ENCODE measurements around the gene TXLNG. TPM values are rescaled to one million over a fixed set of nuclear protein-coding genes. Genes with fewer than 3 reads are reported as not detected.
"Not testable (repeated sequence)": the region's sequence is repeated elsewhere in the genome, so short reads cannot be mapped to it uniquely, and the experiment has no call there.

Gene TXLNG
- total RNA-seq, 2 donors from 2014 or later, result 15.3 to 16.0 TPM

DNA sequence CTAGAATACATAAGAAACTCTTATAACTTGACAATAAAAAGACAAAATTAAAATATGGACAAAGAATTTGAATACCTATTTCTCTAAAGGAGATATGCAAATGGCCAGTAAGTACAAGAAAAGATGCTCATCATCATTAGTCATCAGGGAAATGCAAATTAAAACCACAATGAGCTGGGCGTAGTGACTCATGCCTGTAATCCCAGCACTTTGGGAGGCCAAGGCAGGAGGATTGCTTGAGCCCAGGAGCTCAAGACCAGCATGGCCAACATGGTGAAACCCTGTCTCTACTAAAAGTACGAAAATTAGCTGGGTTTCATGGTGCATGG, 69.8 kb downstream of the TXLNG start:
- Mint-ChIP-seq H3K4me1 (ENCODE audit: low read depth in 2 of 2) (peaks cover 31 to 32% of the 10 kb centered on the region in 2 donors), H3K27ac (peak overlapping the region; percentile 79 to 93), H3K4me3 (peak overlapping the region; percentile 33)
- DNase-seq (ENCODE audit: low spot score); H3K27me3 Mint-ChIP-seq; H3K9me3 Mint-ChIP-seq; H3K36me3 Mint-ChIP-seq: not testable (repeated sequence)
- peak; percentile 82 to 90 for ATAC-seq

GRCh38 chrX:16856744-16857143, 70.5 kb downstream of the TXLNG start:
- peaks cover 0 to 3% of the 10 kb centered on the region in 2 donors for H3K27me3 Mint-ChIP-seq
- DNase-seq (ENCODE audit: low spot score) (no peak), ATAC-seq (no peak)
- no peaks in the 10 kb centered on the region for H3K9me3 Mint-ChIP-seq
- no peak overlapping the region for H3K4me3 Mint-ChIP-seq
- peak overlapping the region; percentile 79 to 93 for H3K27ac Mint-ChIP-seq
- peaks cover 31 to 32% of the 10 kb centered on the region in 2 donors for H3K4me1 Mint-ChIP-seq (ENCODE audit: low read depth in 2 of 2)
- H3K36me3 Mint-ChIP-seq, result peaks cover 6% of the 10 kb centered on the region

DNA sequence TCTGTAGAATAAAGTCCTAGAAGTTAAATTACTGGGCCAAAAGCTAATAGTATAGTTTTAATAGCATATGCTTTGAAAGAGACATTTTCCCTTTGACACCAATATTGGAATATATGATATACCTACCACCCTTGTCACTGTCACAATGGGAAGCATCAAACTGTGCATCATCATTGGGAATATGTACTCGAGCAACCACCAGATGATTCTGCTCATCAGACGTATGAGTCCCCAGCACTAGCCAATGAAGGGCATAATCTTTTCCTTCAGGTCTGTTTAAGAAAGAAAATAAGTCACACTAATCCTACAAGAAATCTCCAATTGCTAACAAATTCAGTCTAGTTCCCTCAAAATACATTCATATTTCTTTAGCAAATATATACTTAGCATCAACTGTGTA, 76.6 kb downstream of the TXLNG start:
- no peak overlapping the region for H3K27ac Mint-ChIP-seq
- H3K36me3 Mint-ChIP-seq, result no peaks in the 10 kb centered on the region
- no peaks in the 10 kb centered on the region for H3K9me3 Mint-ChIP-seq
- H3K4me3 Mint-ChIP-seq, result no peak overlapping the region
- peaks cover 20 to 23% of the 10 kb centered on the region in 2 donors for H3K4me1 Mint-ChIP-seq (ENCODE audit: low read depth in 2 of 2)
- ATAC-seq (no peak), DNase-seq (ENCODE audit: low spot score) (no peak)
- peaks cover 0 to 3% of the 10 kb centered on the region in 2 donors for H3K27me3 Mint-ChIP-seq

GRCh38 chrX:16867947-16868346, 81.7 kb downstream of the TXLNG start:
- ATAC-seq (no peak), DNase-seq (ENCODE audit: low spot score) (no peak)
- Mint-ChIP-seq H3K4me3 (peak overlapping the region; percentile 94), H3K27me3 (no peaks in the 10 kb centered on the region), H3K27ac (peak overlapping the region in 1 of 2 donors; percentile 86), H3K9me3 (no peaks in the 10 kb centered on the region), H3K36me3 (peaks cover 9% of the 10 kb centered on the region), H3K4me1 (ENCODE audit: low read depth in 2 of 2) (peaks cover 23 to 30% of the 10 kb centered on the region in 2 donors)

GRCh38 chrX:16868920-16869319, 82.7 kb downstream of the TXLNG start:
- ATAC-seq (no peak), DNase-seq (ENCODE audit: low spot score) (no peak)
- Mint-ChIP-seq H3K4me3 (peak overlapping the region; percentile 94), H3K36me3 (peaks cover 9% of the 10 kb centered on the region), H3K27ac (peak overlapping the region; percentile 80 to 86), H3K9me3 (no peaks in the 10 kb centered on the region), H3K27me3 (peaks cover 0 to 3% of the 10 kb centered on the region in 2 donors), H3K4me1 (ENCODE audit: low read depth in 2 of 2) (peaks cover 23 to 30% of the 10 kb centered on the region in 2 donors)

GRCh38 chrX:16869393-16870094, 83.3 kb downstream of the TXLNG start:
- Mint-ChIP-seq H3K36me3 (peaks cover 9% of the 10 kb centered on the region), H3K4me3 (peak overlapping the region; percentile 97), H3K27ac (peak overlapping the region; percentile 94 to 98), H3K27me3 (peaks cover 0 to 3% of the 10 kb centered on the region in 2 donors), H3K9me3 (no peaks in the 10 kb centered on the region), H3K4me1 (ENCODE audit: low read depth in 2 of 2) (peaks cover 23 to 30% of the 10 kb centered on the region in 2 donors)
- peak; percentile 74 to 76 for ATAC-seq
- peak; percentile 79 for DNase-seq (ENCODE audit: low spot score)

- Mint-ChIP-seq H3K27me3 (peaks cover 0 to 10% of the 10 kb centered on the region in 2 donors), H3K4me1 (ENCODE audit: low read depth in 2 of 2) (peaks cover 23 to 30% of the 10 kb centered on the region in 2 donors), H3K36me3 (peaks cover 9% of the 10 kb centered on the region), H3K27ac (peak within 1 kb of the TSS; percentile 94 to 98), H3K4me3 (peak within 1 kb of the TSS; percentile 97), H3K9me3 (no peaks in the 10 kb centered on the region)
- ATAC-seq, result peak; percentile 92 to 95
- DNase-seq (ENCODE audit: low spot score), result peak; percentile 97
Measured at GRCh38 chrX:16870095-16870861, 84.0 kb downstream of the TXLNG start, which contains the start of gene RBBP7. Gene RBBP7, minus strand, starts transcription at chrX:16870362. Its CDS starts 309 bp downstream, at chrX:16870053.

GRCh38 chrX:16870862-16871815, 84.9 kb downstream of the TXLNG start:
- Mint-ChIP-seq H3K36me3 (peaks cover 9% of the 10 kb centered on the region), H3K4me1 (ENCODE audit: low read depth in 2 of 2) (peaks cover 17 to 25% of the 10 kb centered on the region in 2 donors), H3K27ac (peak overlapping the region; percentile 91 to 98), H3K4me3 (peak overlapping the region; percentile 85), H3K9me3 (no peaks in the 10 kb centered on the region), H3K27me3 (peaks cover 0 to 15% of the 10 kb centered on the region in 2 donors)
- ATAC-seq, result no peak
- DNase-seq (ENCODE audit: low spot score), result no peak

DNA sequence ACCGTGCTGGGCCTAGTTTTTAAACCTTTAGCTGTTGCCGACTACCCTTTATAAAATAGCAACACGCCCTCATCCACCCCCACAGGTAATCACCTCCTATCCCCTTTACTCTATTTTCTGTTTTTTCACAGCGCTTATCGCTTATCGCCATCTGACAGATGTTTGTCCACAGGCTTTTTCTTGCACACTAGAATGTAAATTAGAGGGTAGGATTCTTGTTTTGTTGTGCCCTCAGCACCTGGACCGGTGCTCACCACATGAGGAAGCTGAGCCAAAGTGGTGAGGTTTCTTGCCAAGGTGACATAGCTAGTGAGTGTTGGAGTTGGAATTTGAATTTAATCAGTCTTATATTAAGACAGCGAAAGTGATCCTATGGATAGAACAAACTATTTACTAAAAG, 86.8 kb downstream of the TXLNG start:
- ATAC-seq (no peak), DNase-seq (ENCODE audit: low spot score) (no peak)
- Mint-ChIP-seq H3K4me1 (ENCODE audit: low read depth in 2 of 2) (peaks cover 12 to 18% of the 10 kb centered on the region in 2 donors), H3K36me3 (peaks cover 9% of the 10 kb centered on the region), H3K27ac (no peak overlapping the region), H3K9me3 (no peaks in the 10 kb centered on the region), H3K4me3 (no peak overlapping the region), H3K27me3 (peaks cover 0 to 23% of the 10 kb centered on the region in 2 donors)

- Mint-ChIP-seq H3K36me3 (no peaks in the 10 kb centered on the region), H3K9me3 (no peaks in the 10 kb centered on the region), H3K4me3 (no peak overlapping the region), H3K27me3 (peaks cover 0 to 23% of the 10 kb centered on the region in 2 donors), H3K4me1 (ENCODE audit: low read depth in 2 of 2) (peaks cover 0 to 8% of the 10 kb centered on the region in 2 donors), H3K27ac (no peak overlapping the region)
- ATAC-seq (no peak), DNase-seq (ENCODE audit: low spot score) (no peak)
Measured at GRCh38 chrX:16874458-16875095, 88.3 kb downstream of the TXLNG start.

DNA sequence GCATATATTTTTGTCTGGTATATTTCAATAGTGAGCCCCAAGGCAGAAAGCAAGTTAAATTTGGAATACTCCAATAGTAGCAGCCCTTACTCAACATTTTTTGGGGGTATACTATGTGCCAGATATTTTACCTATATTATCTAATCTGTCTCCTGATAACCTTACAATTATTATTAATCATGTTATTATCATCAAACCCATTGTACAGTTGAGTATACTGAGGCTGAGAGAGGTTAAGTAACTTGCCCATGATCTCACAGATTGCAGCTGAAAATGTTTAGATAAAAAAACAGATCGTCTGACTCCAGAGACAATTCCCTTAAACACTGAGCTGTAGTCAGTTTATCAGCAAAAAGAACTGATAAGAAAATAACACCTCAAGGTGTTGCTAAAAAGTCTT, 90.4 kb downstream of the TXLNG start:
- Mint-ChIP-seq H3K4me3 (no peak overlapping the region), H3K36me3 (no peaks in the 10 kb centered on the region), H3K27ac (no peak overlapping the region), H3K4me1 (ENCODE audit: low read depth in 2 of 2) (peaks cover 0 to 2% of the 10 kb centered on the region in 2 donors), H3K27me3 (peaks cover 0 to 25% of the 10 kb centered on the region in 2 donors), H3K9me3 (no peaks in the 10 kb centered on the region)
- no peak for ATAC-seq
- no peak for DNase-seq (ENCODE audit: low spot score)

GRCh38 chrX:16882169-16882568, 95.9 kb downstream of the TXLNG start:
- no peaks in the 10 kb centered on the region for H3K36me3 Mint-ChIP-seq
- peaks cover 0 to 16% of the 10 kb centered on the region in 2 donors for H3K27me3 Mint-ChIP-seq
- no peaks in the 10 kb centered on the region for H3K9me3 Mint-ChIP-seq
- H3K4me1 Mint-ChIP-seq (ENCODE audit: low read depth in 2 of 2), result peaks cover 0 to 12% of the 10 kb centered on the region in 2 donors
- H3K4me3 Mint-ChIP-seq, result peak overlapping the region; percentile 84
- DNase-seq (ENCODE audit: low spot score) (no peak), ATAC-seq (peak; percentile 61 to 66)
- H3K27ac Mint-ChIP-seq, result peak overlapping the region in 1 of 2 donors; percentile 72
